AG10803 (cell line): ENCODE data around the gene ANP32B.
"Not testable (repeated sequence)": the region's sequence is repeated elsewhere in the genome, so short reads cannot be mapped to it uniquely, and the experiment has no call there.

Experiments
- DNase-seq: peaks from one replicate; pipeline ENCODE4 v3.0.0; 2010; ENCODE audit warnings: low read depth
- H3K4me3 ChIP-seq: 2 replicates; pipeline ENCODE4 v1.5.1; 2011; ENCODE audit warnings: mild to moderate bottlenecking, low read length, control low read depth
- TF ChIP-seq, protein P1 (sequence below): conservative IDR thresholded peaks from 2 replicates; pipeline ENCODE4 v1.5.1; 2011; ENCODE audit warnings: mild to moderate bottlenecking, low read length, control low read depth, inconsistent platforms

The ANP32B gene

GRCh38 chr9:97964901-97965300 is 18.2 kb upstream of the ANP32B start:
- no peak for DNase-seq
- TF ChIP-seq, protein P1, sequence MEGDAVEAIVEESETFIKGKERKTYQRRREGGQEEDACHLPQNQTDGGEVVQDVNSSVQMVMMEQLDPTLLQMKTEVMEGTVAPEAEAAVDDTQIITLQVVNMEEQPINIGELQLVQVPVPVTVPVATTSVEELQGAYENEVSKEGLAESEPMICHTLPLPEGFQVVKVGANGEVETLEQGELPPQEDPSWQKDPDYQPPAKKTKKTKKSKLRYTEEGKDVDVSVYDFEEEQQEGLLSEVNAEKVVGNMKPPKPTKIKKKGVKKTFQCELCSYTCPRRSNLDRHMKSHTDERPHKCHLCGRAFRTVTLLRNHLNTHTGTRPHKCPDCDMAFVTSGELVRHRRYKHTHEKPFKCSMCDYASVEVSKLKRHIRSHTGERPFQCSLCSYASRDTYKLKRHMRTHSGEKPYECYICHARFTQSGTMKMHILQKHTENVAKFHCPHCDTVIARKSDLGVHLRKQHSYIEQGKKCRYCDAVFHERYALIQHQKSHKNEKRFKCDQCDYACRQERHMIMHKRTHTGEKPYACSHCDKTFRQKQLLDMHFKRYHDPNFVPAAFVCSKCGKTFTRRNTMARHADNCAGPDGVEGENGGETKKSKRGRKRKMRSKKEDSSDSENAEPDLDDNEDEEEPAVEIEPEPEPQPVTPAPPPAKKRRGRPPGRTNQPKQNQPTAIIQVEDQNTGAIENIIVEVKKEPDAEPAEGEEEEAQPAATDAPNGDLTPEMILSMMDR = no peak

GRCh38 chr9:97966493-97966892 is 16.6 kb upstream of the ANP32B start:
- DNase-seq = no peak
- H3K4me3 ChIP-seq = no peak overlapping the region
- TF ChIP-seq, protein P1 = no peak

More at GRCh38 chr9:97964901-97965300, 18.2 kb upstream of the ANP32B start:
- no peak overlapping the region for H3K4me3 ChIP-seq

GRCh38 chr9:97969014-97969413 is 14.1 kb upstream of the ANP32B start:
- TF ChIP-seq, protein P1 = no peak
- no peak for DNase-seq
- no peak overlapping the region for H3K4me3 ChIP-seq

DNA sequence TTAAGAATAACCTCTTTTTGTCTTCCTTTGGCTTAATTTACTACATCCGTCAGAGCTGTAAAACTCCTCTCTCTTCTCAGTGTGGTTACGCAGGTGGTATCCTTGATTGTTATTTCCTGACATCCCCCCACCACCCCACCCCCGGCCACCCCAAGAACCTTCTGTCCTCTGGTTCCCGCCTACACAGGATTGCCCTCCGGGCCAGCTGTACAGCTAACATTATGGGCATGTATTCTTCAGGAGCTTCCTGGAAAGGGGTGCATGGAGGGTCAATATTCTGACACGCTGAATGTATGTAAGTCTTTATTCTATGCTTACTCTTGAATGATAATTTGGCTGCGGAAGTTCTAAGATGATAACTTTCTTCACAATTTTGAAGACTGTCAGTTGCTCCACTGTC is 13.0 kb upstream of the ANP32B start:
- H3K4me3 ChIP-seq = no peak overlapping the region
- no peak for DNase-seq
- TF ChIP-seq, protein P1 = no peak

GRCh38 chr9:97972753-97973152 is 10.4 kb upstream of the ANP32B start:
- no peak overlapping the region for H3K4me3 ChIP-seq
- DNase-seq = no peak
- TF ChIP-seq, protein P1 = no peak

GRCh38 chr9:97975376-97975775 is 7.8 kb upstream of the ANP32B start:
- peak; percentile 80 for DNase-seq
- no peak overlapping the region for H3K4me3 ChIP-seq
- TF ChIP-seq, protein P1 = no peak

- DNase-seq, H3K4me3 ChIP-seq: not testable (repeated sequence)
These were observed 6.5 kb upstream of the ANP32B start for GRCh38 chr9:97976633-97977032.
